HG03520 (cell line): ENCODE measurements around the gene IPO11.

Experiments
- ATAC-seq: cut with Tn5 transposase; IDR thresholded peaks from one replicate; pipeline ENCODE4 v1.9.1; 2021; ENCODE audit warnings: mild to moderate bottlenecking, moderate library complexity; ENCODE audit not compliant: unreplicated experiment

The IPO11 gene

GRCh38 chr5:62432621-62433064 lies 20.1 kb downstream of the IPO11 start:
- no peak for ATAC-seq

GRCh38 chr5:62448528-62448927 lies 36.0 kb downstream of the IPO11 start:
- ATAC-seq: no peak

- ATAC-seq: no peak
Measured at GRCh38 chr5:62450259-62450658, 37.7 kb downstream of the IPO11 start.

DNA sequence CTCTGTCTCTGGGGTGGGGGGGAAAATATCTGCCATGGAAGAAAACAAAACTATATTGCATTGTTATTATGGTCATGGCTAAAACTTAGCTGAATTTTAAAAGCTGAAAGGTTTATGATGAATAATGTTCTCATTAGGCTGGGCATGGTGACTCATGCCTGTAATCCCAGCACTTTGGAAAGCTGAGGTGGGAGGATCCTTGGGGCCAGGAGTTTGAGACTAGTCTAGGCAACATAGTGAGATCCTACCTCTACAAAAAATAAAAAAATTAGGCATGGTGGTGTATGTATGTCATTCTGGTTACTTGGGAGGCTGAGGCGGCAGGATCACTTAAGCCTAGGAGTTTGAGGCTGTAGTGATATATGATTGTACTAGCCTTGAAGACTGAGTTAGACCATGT lies 44.5 kb downstream of the IPO11 start:
- no peak for ATAC-seq

DNA sequence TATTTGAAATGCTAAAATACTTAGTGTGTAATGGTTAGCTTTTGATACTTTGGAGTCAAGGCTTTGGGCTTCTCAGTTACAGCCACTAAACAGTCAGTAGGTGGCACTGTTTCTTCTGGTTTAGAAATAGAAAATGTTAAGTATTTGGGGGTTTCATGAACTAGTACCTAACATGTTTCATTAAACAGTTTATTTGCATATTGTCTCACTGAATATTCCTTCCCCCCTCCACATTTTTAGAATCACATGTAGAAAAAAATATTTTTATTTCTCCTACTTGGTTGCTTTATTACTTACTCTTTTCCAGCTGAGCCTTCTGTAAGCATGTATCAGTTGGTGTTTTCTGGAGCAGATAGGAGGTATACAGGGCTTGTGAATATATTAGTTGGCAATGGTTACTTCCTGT lies 48.0 kb downstream of the IPO11 start:
- ATAC-seq: peak; percentile 91

DNA sequence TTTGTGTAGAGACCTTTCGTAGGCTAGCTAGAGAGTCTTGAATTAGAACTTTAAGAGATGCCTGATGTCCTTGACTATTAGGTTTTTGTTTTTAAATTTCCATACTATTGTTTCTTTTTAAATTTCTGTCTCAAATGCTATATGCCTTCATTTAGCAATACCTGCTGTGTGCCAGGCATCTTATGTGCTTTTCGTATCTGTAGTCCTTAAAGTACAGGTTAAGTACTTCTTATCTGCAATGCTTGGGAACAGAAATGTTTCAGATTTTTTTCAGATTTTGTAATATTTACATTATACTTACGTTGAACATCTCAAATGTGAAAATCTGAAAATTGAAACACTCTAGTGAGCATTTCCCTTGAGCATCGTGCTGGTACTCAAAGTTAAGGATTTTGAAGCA lies 49.0 kb downstream of the IPO11 start:
- no peak for ATAC-seq

DNA sequence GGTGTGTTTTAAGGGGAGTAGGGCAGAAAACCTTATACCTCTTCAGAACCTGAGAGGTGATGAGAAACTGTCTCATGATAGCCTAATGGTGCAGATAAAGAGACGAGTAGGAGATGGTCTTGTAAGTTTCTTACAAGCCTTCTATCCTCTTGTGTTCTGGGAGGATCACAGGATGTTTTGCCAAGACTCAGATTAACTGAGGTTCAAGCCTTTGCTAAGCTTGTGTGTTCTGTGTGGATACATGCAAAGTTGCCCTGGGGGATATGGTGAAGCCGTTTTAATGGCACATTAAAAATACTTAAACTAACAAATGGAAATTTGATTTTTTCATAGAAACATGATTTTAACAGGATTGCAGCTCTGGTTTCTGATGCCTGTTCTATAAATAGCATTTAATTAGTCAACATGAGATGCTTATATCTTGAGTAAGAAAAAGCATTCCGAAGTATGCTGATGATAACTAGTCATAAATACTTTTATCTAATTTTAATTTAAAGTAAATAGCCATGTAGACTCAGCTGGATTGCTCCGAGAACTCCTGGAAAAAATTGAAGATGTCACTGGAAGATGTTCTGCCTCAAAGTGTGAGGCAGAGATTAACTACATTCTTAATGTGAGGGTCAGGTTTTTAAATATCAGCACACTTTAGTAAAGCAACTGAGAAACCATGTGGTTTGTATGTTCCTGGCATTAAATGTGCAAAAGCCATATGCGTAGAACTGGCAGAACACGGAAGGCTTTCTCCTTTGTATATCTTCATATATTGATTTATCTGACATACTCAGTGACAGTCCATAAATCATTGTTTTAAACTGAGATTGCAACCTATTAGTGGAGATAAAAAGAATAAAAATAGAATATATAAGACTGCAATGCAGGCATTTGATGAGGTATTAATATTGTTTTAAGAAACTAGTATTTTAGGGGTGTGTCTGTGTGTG lies 53.7 kb downstream of the IPO11 start:
- no peak for ATAC-seq

GRCh38 chr5:62473209-62473608 lies 60.6 kb downstream of the IPO11 start:
- no peak for ATAC-seq

DNA sequence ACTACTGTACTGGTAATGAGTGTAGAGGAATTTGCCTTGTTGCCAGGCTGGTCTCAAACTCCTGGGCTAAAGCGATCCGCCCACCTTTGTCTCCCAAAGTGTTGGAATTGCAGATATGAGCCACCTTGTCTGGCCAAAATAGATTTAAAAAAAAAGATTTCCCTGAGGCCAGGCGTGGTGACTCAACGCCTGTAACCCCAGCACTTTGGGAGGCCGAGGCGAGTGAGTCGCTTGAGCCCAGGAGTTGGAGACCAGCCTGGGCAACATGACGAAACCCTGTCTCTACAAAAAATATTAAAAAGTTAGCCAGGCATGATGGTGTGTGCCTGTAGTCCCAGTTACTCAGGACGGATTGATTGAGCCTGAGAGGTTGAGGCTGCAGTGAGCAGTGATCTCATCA lies 62.5 kb downstream of the IPO11 start:
- no peak for ATAC-seq

DNA sequence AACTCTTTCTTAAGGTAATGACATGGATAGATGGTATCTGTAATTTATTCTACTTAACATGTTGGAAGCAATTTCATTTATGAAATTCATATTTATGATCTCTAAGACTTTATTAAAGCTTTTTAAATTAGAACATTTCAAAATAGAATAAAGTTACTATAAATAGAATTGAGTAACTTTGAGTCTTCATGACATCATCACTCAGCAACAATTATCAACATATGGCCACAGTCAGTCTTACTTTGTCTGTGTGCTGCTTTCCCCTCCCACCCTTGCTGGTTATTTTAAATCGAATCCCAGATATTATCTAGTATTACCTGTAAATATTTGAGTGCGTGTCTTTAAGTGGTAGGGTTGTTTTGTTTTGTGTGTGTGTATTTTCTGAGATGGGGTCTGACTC lies 65.2 kb downstream of the IPO11 start:
- no peak for ATAC-seq

DNA sequence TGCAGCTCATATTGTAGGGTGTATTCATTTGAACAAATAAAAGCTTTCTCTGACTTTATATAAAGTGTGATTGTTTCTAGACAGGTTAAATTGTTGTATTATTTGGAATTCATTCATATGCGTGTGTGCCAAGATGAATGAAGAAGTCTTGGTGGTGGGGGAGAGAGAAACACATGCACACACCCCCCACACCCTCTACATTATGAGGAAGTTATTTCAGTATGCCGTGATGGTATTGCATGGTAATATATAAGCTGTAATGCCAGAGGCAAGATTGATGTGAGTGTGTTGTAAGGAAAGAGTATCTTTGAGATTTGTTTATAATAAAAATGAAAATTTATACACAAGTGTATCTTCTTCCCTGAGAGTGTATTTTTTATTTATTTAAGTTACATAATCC lies 71.0 kb downstream of the IPO11 start:
- ATAC-seq: no peak

DNA sequence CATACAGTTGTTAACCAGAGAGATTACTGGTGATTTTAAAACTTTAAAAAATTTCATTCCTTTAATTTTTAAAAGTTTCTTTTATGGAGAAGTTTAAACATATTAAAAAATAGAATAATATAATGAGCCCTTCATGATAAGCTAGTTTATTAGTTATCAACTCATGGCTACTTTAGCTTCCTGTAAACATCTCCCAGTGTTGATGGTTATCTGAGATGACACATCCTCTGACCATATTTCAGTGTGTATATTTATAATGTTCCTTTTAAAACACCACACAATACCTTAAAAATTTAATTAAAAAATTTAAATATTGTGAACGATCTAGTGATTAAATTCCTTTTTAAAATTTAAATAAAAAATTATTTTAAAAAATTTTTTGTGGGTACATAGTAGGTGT lies 74.1 kb downstream of the IPO11 start:
- no peak for ATAC-seq

GRCh38 chr5:62488531-62488930 lies 76.0 kb downstream of the IPO11 start:
- no peak for ATAC-seq

GRCh38 chr5:62489471-62489870 lies 76.9 kb downstream of the IPO11 start:
- ATAC-seq: no peak

DNA sequence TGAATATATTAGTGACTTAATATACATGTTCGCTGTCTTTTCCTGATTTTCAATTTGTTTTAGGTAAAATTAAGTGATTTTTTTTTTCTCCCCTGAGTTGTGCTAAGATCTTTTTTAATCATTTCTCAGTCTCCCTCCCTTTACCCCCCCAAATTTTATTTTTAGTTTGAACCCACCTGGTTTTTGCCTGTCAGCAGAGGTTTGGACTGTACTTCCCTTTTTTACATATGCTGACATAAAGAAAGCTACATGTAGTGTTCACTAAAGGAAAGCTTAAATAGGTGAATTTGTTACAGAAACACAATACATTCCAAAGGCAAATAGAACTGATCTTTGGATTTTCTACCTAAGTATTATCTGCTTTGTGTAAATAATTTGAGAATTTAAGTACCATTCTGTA lies 82.2 kb downstream of the IPO11 start:
- ATAC-seq: no peak

DNA sequence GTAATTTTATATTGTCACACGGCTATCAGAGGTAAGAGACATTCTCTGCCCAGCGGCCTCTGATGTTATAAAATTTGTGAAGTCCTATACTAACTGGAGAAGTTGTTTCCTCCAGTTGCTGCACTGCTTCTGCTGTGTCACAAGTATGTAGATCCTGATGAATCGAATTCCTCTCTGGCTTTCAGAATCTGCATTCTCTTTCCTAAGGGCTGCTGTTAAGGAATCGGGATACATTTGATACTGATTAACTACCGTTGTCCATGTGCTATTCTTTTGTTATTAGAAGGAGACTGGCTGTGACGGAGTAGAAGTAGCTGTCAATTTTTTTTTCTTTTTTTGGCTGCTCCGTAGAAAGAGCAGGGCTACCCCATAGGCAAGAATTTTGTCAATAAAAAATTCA lies 84.3 kb downstream of the IPO11 start:
- ATAC-seq: no peak

- ATAC-seq: no peak
Measured at GRCh38 chr5:62498961-62499360, 86.4 kb downstream of the IPO11 start.

DNA sequence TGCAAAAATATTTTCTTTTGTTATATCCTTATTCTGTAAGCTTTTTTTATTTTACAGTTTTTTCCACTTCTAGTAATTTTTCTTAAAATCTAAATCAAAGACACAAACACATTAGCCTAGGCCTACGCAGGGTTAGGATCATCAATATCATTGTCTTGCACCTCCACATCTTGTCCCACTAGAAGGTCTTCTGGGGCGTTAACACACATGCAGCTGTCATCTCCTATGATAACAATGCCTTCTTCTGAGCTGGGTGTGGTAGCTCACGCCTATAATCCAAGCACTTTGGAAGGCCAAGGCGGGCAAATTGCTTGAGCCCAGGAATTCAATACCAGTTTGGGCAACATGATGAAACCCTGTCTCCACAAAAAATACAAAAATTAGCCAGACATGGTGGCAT lies 87.2 kb downstream of the IPO11 start:
- no peak for ATAC-seq

DNA sequence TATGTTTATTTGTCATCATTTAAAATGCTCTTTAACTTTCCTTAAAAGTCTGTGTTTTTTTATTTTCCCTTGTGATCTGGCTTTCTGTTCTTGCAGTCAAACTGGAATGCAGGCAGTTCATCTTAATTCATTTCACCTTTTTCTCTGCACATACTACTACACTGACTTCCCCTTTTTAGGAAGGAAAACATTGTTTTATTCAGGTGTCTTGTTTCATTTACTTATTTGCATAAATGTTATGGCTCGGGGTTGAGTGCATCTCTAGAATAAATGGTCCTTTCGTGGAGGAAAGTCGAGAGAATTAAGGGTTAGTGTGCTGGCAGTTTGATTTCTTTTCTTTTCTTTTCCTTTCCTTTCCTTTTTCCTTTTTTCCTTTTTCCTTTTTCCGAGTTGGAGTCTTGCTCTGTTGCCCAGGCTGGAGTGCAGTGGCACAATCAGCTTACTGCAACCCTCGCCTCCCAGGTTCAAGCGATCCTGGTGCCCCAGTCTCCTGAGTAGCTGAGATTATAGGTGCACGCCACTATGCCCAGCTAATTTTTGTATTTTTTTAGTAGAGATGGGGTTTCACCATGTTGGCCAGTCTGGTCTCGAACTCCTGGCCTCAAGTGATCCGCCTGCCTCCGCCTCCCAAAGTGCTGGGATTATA lies 90.0 kb downstream of the IPO11 start:
- ATAC-seq: no peak

- no peak for ATAC-seq
Measured at GRCh38 chr5:62504129-62504528, 91.6 kb downstream of the IPO11 start.

- ATAC-seq: no peak
Measured at GRCh38 chr5:62506659-62507460, 94.3 kb downstream of the IPO11 start.
